SJCRH30 (cell line): ENCODE data around the gene PNPLA2. TPM values are rescaled to one million over a fixed set of nuclear protein-coding genes. Genes with fewer than 3 reads are reported as not detected.

Source experiments
- DNase-seq, 2 experiments: peaks; one replicate each; pipeline ENCODE4 v3.0.0-alpha.2; 2015 to 2020
- H3K27ac ChIP-seq: fragments of 250-450 bp; sonication (Bioruptor Pico); 2 replicates; pipeline ENCODE4 v1.5.1; 2020; ENCODE audit warnings: mild to moderate bottlenecking, moderate library complexity
- H3K27me3 ChIP-seq: fragments of 250-450 bp; sonication (Bioruptor Pico); 2 replicates; pipeline ENCODE4 v1.5.1; 2020; ENCODE audit warnings: mild to moderate bottlenecking, moderate library complexity
- H3K36me3 ChIP-seq: fragments of 250-450 bp; sonication (Bioruptor Pico); 2 replicates; pipeline ENCODE4 v1.5.1; 2020; ENCODE audit warnings: mild to moderate bottlenecking, moderate library complexity
- H3K4me1 ChIP-seq: fragments of 250-450 bp; sonication (Bioruptor Pico); 2 replicates; pipeline ENCODE4 v1.5.1; 2020; ENCODE audit warnings: mild to moderate bottlenecking, moderate library complexity
- H3K4me3 ChIP-seq: fragments of 250-450 bp; sonication (Bioruptor Pico); 2 replicates; pipeline ENCODE4 v1.5.1; 2020; ENCODE audit warnings: mild to moderate bottlenecking, moderate library complexity
- H3K9me3 ChIP-seq: fragments of 250-450 bp; sonication (Bioruptor Pico); replicated peaks from 2 replicates; pipeline ENCODE4 v1.5.1; 2020; ENCODE audit warnings: mild to moderate bottlenecking, moderate library complexity
- total RNA-seq: library from RNA; depleted of rRNA; stranded (reverse); fragments of >200 nt; shearing (Covaris generic); gene quantifications from 2 replicates; pipeline ENCODE4 v1.2.3, GENCODE V29; 2014

Gene PNPLA2
- total RNA-seq, 1 experiment from 2014 or later: 19.6 TPM

GRCh38 chr11:834371-835316, 15.9 kb downstream of the PNPLA2 start:
- no peak for DNase-seq
- Histone ChIP-seq H3K27me3 (no peaks in the 10 kb centered on the region), H3K36me3 (peaks cover 35% of the 10 kb centered on the region), H3K9me3 (no peaks in the 10 kb centered on the region), H3K4me1 (peaks cover 24% of the 10 kb centered on the region), H3K4me3 (no peak overlapping the region; the same call in 1 of the 2 replicates), H3K27ac (no peak overlapping the region)

GRCh38 chr11:836274-836673, 17.6 kb downstream of the PNPLA2 start:
- DNase-seq: no peak
- no peak overlapping the region for H3K4me3 ChIP-seq
- no peaks in the 10 kb centered on the region for H3K27me3 ChIP-seq
- H3K27ac ChIP-seq: no peak overlapping the region
- peaks cover 50% of the 10 kb centered on the region for H3K36me3 ChIP-seq
- peaks cover 18% of the 10 kb centered on the region for H3K4me1 ChIP-seq
- H3K9me3 ChIP-seq: no peaks in the 10 kb centered on the region

DNA sequence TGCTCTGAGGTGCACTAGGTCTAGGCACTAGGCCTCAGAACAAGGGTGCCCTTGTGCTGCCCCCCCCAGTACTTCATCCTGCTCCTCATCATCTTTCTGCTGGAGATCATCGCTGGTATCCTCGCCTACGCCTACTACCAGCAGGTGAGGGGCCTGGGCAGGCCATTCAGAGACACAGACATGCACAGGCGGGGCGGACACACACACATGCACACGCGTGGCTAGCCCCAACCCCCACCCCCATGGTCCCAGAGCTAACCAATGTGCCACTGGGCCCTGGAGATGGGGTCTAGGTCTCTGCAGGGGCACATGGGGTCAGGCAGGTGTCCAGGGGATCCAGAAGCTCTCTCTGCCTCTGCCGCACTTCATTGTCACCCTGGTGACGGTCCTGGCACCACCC, 18.0 kb downstream of the PNPLA2 start:
- peaks cover 50% of the 10 kb centered on the region for H3K36me3 ChIP-seq
- H3K9me3 ChIP-seq: no peaks in the 10 kb centered on the region
- H3K4me3 ChIP-seq: no peak overlapping the region
- H3K27ac ChIP-seq: no peak overlapping the region
- H3K27me3 ChIP-seq: no peaks in the 10 kb centered on the region
- peaks cover 17% of the 10 kb centered on the region for H3K4me1 ChIP-seq
- no peak for DNase-seq

- Histone ChIP-seq H3K27ac (no peak overlapping the region), H3K9me3 (no peaks in the 10 kb centered on the region), H3K4me3 (no peak overlapping the region), H3K4me1 (peaks cover 10% of the 10 kb centered on the region; the same call in 1 of the 2 replicates), H3K27me3 (no peaks in the 10 kb centered on the region), H3K36me3 (peaks cover 50% of the 10 kb centered on the region)
- DNase-seq: no peak
Observed at GRCh38 chr11:837189-837989, 18.7 kb downstream of the PNPLA2 start.

DNA sequence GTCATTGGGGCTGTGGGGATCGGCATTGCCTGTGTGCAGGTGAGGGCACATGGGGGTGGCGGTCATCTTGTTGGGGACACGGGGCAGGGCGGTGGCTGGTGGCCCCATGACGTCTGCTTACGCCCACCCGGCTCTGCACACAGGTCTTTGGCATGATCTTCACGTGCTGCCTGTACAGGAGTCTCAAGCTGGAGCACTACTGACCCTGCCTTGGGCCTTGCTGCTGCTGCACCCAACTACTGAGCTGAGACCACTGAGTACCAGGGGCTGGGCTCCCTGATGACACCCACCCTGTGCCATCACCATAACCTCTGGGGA, 19.2 kb downstream of the PNPLA2 start:
- Histone ChIP-seq H3K4me3 (no peak overlapping the region), H3K36me3 (peaks cover 50% of the 10 kb centered on the region), H3K9me3 (no peaks in the 10 kb centered on the region), H3K4me1 (peaks cover 9% of the 10 kb centered on the region; the same call in 1 of the 2 replicates), H3K27me3 (no peaks in the 10 kb centered on the region), H3K27ac (no peak overlapping the region)
- DNase-seq: no peak

DNA sequence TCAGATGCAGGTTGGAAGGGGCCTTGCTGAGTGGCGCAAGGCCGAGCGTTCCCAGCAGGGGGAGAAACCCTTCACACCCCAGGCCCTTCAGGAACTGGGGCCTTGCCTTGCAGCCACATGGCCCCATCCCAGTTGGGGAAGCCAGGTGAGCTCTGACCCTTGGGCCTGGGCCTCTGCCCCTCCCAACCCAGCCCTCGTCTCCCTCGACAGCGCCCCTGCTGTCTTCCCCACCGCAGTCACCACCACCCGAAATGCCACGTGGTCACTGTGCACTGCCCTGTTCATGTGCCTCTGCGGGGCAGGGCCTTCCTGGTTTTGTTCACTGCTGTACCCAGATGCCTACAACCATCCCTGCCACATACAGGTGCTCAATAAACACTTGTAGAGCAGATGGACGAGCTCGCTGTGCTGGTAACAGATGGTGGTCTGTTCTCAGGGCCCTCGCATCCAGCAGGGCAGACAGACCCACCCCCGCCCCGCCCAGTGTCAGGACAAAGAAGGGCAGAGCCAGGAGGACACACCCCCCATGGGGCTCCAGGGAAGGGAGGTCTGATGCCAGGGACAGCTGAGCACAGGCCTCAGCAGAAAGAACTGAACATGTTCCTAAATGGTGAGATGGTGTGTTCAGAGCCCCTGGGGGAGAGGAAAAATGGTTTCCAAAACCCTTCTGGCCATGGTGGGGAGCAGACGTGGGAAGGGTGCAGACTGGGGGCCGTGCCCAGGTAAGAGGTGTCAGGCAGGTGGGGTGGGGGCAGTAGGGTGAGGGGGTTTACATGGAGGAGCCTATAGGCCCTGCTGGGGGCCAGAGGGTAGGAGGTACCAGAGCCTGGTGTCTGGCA, 19.9 kb downstream of the PNPLA2 start:
- no peak overlapping the region for H3K27ac ChIP-seq
- H3K36me3 ChIP-seq: peaks cover 50% of the 10 kb centered on the region
- H3K4me3 ChIP-seq: no peak overlapping the region
- H3K27me3 ChIP-seq: no peaks in the 10 kb centered on the region
- no peaks in the 10 kb centered on the region for H3K9me3 ChIP-seq
- peak in 1 of 2 experiments; percentile 60 for DNase-seq
- H3K4me1 ChIP-seq: peaks cover 9% of the 10 kb centered on the region; the same call in 1 of the 2 replicates

GRCh38 chr11:839280-839623, 20.5 kb downstream of the PNPLA2 start:
- no peak for DNase-seq
- H3K27ac ChIP-seq: no peak overlapping the region
- H3K4me1 ChIP-seq: peaks cover 9% of the 10 kb centered on the region; the same call in 1 of the 2 replicates
- H3K36me3 ChIP-seq: peaks cover 50% of the 10 kb centered on the region
- no peak overlapping the region for H3K4me3 ChIP-seq
- no peaks in the 10 kb centered on the region for H3K27me3 ChIP-seq
- no peaks in the 10 kb centered on the region for H3K9me3 ChIP-seq

- Histone ChIP-seq H3K27me3 (no peaks in the 10 kb centered on the region), H3K27ac (no peak overlapping the region), H3K4me3 (no peak overlapping the region), H3K36me3 (peaks cover 50% of the 10 kb centered on the region), H3K9me3 (no peaks in the 10 kb centered on the region), H3K4me1 (peaks cover 13% of the 10 kb centered on the region)
- no peak for DNase-seq
Observed at GRCh38 chr11:839875-840617, 21.3 kb downstream of the PNPLA2 start.

- Histone ChIP-seq H3K27ac (peak overlapping the region; percentile 99; the same call in 1 of the 2 replicates), H3K36me3 (peaks cover 39% of the 10 kb centered on the region), H3K4me1 (peaks cover 25% of the 10 kb centered on the region), H3K4me3 (peak overlapping the region; percentile 96), H3K9me3 (no peaks in the 10 kb centered on the region), H3K27me3 (no peaks in the 10 kb centered on the region)
- no peak for DNase-seq
Observed at GRCh38 chr11:841981-842369, 23.3 kb downstream of the PNPLA2 start.

- DNase-seq: peak; percentile 87 to 89
- peak within 1 kb of the TSS; percentile 99 for H3K27ac ChIP-seq
- no peaks in the 10 kb centered on the region for H3K27me3 ChIP-seq
- no peaks in the 10 kb centered on the region for H3K9me3 ChIP-seq
- H3K4me3 ChIP-seq: peak within 1 kb of the TSS; percentile 96
- peaks cover 34% of the 10 kb centered on the region for H3K36me3 ChIP-seq
- peaks cover 25% of the 10 kb centered on the region for H3K4me1 ChIP-seq
Observed at GRCh38 chr11:842370-843002, 23.8 kb downstream of the PNPLA2 start, which contains the start of the genes POLR2L and TSPAN4. POLR2L (minus strand) TSS chr11:842529; CDS start chr11:842508, 21 bp downstream. TSPAN4 (plus strand) TSS chr11:842852; CDS start chr11:850305, 7,453 bp downstream.

GRCh38 chr11:843086-843734, 24.5 kb downstream of the PNPLA2 start:
- Histone ChIP-seq H3K4me1 (peaks cover 25% of the 10 kb centered on the region), H3K27ac (peak overlapping the region; percentile 99), H3K36me3 (peaks cover 28% of the 10 kb centered on the region), H3K4me3 (peak overlapping the region; percentile 96), H3K27me3 (no peaks in the 10 kb centered on the region), H3K9me3 (no peaks in the 10 kb centered on the region)
- peak in 1 of 2 experiments; percentile 47 for DNase-seq

- peak; percentile 89 to 92 for DNase-seq
- H3K27ac ChIP-seq: peak overlapping the region; percentile 99
- H3K4me3 ChIP-seq: peak overlapping the region; percentile 96
- peaks cover 25% of the 10 kb centered on the region for H3K4me1 ChIP-seq
- no peaks in the 10 kb centered on the region for H3K27me3 ChIP-seq
- no peaks in the 10 kb centered on the region for H3K9me3 ChIP-seq
- H3K36me3 ChIP-seq: peaks cover 25% of the 10 kb centered on the region
Observed at GRCh38 chr11:843818-844692, 25.3 kb downstream of the PNPLA2 start.
